GM10248 (cell line): Measurements from ENCODE around the gene GAB2.

Experiments used
- CTCF ChIA-PET: fragments of 300-600 bp; sonication (Branson Sonifier 250); formaldehyde crosslinking; extraction: SDS; loops from one replicate; lab custom pipeline; 2021; ENCODE audit warnings: antibody characterized with exemption; lab: Yijun Ruan, JAX
- POLR2A ChIA-PET: fragments of 350-650 bp; sonication (Branson Sonifier 250); formaldehyde crosslinking; extraction: SDS; loops from one replicate; lab custom pipeline; 2020; ENCODE audit warnings: antibody characterized with exemption; lab: Yijun Ruan, JAX
- DNase-seq: peaks from one replicate; pipeline ENCODE4 v3.0.0; 2012; ENCODE audit errors: extremely low spot score
- TF ChIP-seq, protein P1 (sequence below): IDR thresholded peaks from 2 replicates; pipeline ENCODE4 v1.5.1; 2012; ENCODE audit warnings: mild to moderate bottlenecking, low read depth; ENCODE audit errors: extremely low read depth, missing control alignments, control extremely low read depth

Gene GAB2

GRCh38 chr11:78313898-78314297, 103.7 kb downstream of the GAB2 start:
- CTCF ChIA-PET: interaction anchor here (0.9 to 2.1 kb wide), 4 partner anchors 8 to 86 kb away, joined by 3 to 6 read pairs (median 4); no protein-coding TSS in a partner anchor
- TF ChIP-seq, protein P1, sequence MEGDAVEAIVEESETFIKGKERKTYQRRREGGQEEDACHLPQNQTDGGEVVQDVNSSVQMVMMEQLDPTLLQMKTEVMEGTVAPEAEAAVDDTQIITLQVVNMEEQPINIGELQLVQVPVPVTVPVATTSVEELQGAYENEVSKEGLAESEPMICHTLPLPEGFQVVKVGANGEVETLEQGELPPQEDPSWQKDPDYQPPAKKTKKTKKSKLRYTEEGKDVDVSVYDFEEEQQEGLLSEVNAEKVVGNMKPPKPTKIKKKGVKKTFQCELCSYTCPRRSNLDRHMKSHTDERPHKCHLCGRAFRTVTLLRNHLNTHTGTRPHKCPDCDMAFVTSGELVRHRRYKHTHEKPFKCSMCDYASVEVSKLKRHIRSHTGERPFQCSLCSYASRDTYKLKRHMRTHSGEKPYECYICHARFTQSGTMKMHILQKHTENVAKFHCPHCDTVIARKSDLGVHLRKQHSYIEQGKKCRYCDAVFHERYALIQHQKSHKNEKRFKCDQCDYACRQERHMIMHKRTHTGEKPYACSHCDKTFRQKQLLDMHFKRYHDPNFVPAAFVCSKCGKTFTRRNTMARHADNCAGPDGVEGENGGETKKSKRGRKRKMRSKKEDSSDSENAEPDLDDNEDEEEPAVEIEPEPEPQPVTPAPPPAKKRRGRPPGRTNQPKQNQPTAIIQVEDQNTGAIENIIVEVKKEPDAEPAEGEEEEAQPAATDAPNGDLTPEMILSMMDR: no peak
- POLR2A ChIA-PET: no interaction called here
- no peak for DNase-seq

GRCh38 chr11:78313181-78313795, 104.3 kb downstream of the GAB2 start:
- no peak for DNase-seq
- CTCF ChIA-PET: interaction anchor here (2.0 kb wide), 1 partner anchor 85 kb away, joined by 6 read pairs; no protein-coding TSS in a partner anchor
- POLR2A ChIA-PET: no interaction called here
- TF ChIP-seq, protein P1: no peak

DNA sequence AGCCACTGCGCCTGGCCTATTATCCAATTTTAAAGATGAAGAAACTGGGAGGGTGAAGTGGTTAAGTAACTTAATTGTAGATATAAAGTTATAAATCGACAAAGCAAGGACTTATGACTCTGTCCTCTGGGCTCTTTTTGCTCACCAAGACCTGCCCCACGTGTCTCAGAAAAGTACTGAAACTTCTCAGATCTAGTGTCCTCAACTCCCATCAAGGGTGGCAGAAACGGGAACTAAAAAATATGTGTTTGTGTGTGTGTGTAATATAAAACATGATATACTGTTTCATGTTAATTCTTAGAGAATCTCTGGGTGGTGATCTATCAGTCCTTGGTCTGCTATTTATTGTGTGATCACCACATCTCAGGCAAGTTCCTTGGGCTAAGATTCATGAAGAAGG, 104.9 kb downstream of the GAB2 start:
- ChIA-PET POLR2A (no interaction called here), CTCF (interaction anchor here (2.0 kb wide), 1 partner anchor 84 kb away, joined by 6 read pairs; no protein-coding TSS in a partner anchor)
- TF ChIP-seq, protein P1: no peak
- peak; percentile 39 for DNase-seq

- ChIA-PET POLR2A (no interaction called here), CTCF (interaction anchor here (1.0 to 1.9 kb wide), 7 partner anchors 23 to 262 kb away, joined by 3 to 10 read pairs (median 4); no protein-coding TSS in a partner anchor)
- no peak for DNase-seq
- TF ChIP-seq, protein P1: no peak
Observed at GRCh38 chr11:78311702-78312371, 105.8 kb downstream of the GAB2 start.

DNA sequence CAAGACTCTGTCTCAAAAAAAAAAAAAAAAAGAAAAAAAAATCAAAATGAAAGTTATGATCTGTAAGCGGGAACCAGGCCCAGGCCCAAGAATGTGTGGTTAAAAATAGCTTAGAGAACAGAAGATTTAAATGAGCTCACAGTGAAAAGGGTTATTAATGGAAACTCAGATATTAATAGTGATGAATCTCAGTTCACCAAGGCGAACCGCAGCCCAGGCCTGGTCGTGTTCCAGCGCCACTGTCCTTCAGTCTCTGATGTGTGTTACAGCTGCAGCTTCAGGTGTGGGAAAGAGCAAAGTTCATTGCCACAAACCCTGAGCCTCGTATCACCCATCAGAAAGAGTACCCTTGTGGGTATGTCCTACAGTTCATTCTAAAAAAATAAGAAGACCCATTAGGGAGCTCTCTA, 107.1 kb downstream of the GAB2 start:
- CTCF ChIA-PET: interaction anchor here (0.8 to 1.9 kb wide), 11 partner anchors 12 to 263 kb away, joined by 3 to 10 read pairs (median 3); no protein-coding TSS in a partner anchor
- peak; percentile 79 for DNase-seq
- POLR2A ChIA-PET: interaction anchor here (0.6 to 1.0 kb wide), 3 partner anchors 82 to 134 kb away, joined by 3 read pairs; no protein-coding TSS in a partner anchor
- TF ChIP-seq, protein P1: no peak

- TF ChIP-seq, protein P1: no peak
- ChIA-PET POLR2A (no interaction called here), CTCF (no interaction called here)
- DNase-seq: no peak
Observed at GRCh38 chr11:78304201-78304600, 113.4 kb downstream of the GAB2 start.
